ENCODE results near the gene GSE1.

DNA sequence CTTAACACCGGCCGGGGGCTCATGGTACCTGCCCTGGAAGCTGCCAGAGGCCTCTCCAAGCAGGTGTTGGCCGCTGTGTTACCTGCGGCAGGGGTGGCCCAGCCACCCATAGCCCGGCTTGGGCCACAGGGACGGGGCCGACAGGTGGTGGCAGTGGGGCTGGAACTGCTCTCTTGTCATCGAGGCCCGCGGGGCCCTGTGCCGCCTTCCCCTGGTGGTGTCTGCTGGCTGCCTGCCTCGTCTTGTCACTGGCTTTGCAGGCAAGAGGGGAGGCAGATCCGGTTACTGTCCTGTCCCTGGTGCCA lies 27.1 kb downstream of the GSE1 start:
- TF ChIP-seq, protein P1, sequence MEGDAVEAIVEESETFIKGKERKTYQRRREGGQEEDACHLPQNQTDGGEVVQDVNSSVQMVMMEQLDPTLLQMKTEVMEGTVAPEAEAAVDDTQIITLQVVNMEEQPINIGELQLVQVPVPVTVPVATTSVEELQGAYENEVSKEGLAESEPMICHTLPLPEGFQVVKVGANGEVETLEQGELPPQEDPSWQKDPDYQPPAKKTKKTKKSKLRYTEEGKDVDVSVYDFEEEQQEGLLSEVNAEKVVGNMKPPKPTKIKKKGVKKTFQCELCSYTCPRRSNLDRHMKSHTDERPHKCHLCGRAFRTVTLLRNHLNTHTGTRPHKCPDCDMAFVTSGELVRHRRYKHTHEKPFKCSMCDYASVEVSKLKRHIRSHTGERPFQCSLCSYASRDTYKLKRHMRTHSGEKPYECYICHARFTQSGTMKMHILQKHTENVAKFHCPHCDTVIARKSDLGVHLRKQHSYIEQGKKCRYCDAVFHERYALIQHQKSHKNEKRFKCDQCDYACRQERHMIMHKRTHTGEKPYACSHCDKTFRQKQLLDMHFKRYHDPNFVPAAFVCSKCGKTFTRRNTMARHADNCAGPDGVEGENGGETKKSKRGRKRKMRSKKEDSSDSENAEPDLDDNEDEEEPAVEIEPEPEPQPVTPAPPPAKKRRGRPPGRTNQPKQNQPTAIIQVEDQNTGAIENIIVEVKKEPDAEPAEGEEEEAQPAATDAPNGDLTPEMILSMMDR (IDR thresholded peaks at IDR 0.05), result no peak
- no peak for TF ChIP-seq EP300 (IDR thresholded peaks at IDR 0.05)
